Astrocyte (in vitro differentiated cells and primary cell): Measurements from ENCODE around the gene PLD5. TPM values are rescaled to one million over a fixed set of nuclear protein-coding genes. Genes with fewer than 3 reads are reported as not detected.

Source experiments
- DNase-seq: peaks from one replicate; pipeline ENCODE4 v3.0.0-alpha.2; 2010; ENCODE audit warnings: low read depth
- FAIRE-seq: peaks from 2 replicates; lab custom pipeline; 2011; peaks lifted over from hg19 to GRCh38; lab: Jason Lieb, UNC
- H2AFZ ChIP-seq: 2 replicates; pipeline ENCODE4 v1.6.0; 2012; ENCODE audit warnings: low read depth, low read length, inconsistent platforms
- H3K27ac ChIP-seq: 2 replicates; pipeline ENCODE4 v1.5.1; 2011; ENCODE audit warnings: low read depth, low read length, inconsistent platforms
- H3K27me3 ChIP-seq: 2 replicates; pipeline ENCODE4 v1.6.0; 2011; ENCODE audit warnings: low read length, inconsistent platforms; ENCODE audit not compliant: insufficient read depth
- H3K36me3 ChIP-seq: 2 replicates; pipeline ENCODE4 v1.5.1; 2011; ENCODE audit warnings: low read length, inconsistent platforms; ENCODE audit not compliant: insufficient read depth
- H3K4me1 ChIP-seq: 2 replicates; pipeline ENCODE4 v1.5.1; 2011; ENCODE audit warnings: low read length, inconsistent platforms; ENCODE audit not compliant: insufficient read depth
- H3K4me2 ChIP-seq: 2 replicates; pipeline ENCODE4 v1.6.0; 2012; ENCODE audit warnings: low read length, inconsistent platforms
- H3K4me3 ChIP-seq: 2 replicates; pipeline ENCODE4 v1.5.1; 2011; ENCODE audit warnings: low read depth, mild to moderate bottlenecking, low read length, inconsistent platforms; ENCODE audit not compliant: insufficient read depth
- H3K79me2 ChIP-seq: 2 replicates; pipeline ENCODE4 v1.6.0; 2012; ENCODE audit warnings: mild to moderate bottlenecking, low read length, inconsistent platforms; ENCODE audit not compliant: insufficient read depth
- H3K9ac ChIP-seq: 2 replicates; pipeline ENCODE4 v1.6.0; 2012; ENCODE audit warnings: mild to moderate bottlenecking, low read length, inconsistent platforms
- H3K9me3 ChIP-seq: 2 replicates; pipeline ENCODE4 v1.5.1; 2012; ENCODE audit warnings: low read depth, mild to moderate bottlenecking, low read length, inconsistent platforms; ENCODE audit not compliant: insufficient read depth
- H4K20me1 ChIP-seq: 2 replicates; pipeline ENCODE4 v1.6.0; 2012; ENCODE audit warnings: low read length, inconsistent platforms; ENCODE audit not compliant: insufficient read depth
- H3K27ac Mint-ChIP-seq: one replicate; pipeline ENCODE4 v1.8.0; 2021; ENCODE audit warnings: mild to moderate bottlenecking, mixed read lengths; ENCODE audit not compliant: unreplicated experiment
- H3K27me3 Mint-ChIP-seq: one replicate; pipeline ENCODE4 v1.8.0; 2021; ENCODE audit warnings: low read depth, mixed read lengths; ENCODE audit not compliant: unreplicated experiment
- H3K36me3 Mint-ChIP-seq: one replicate; pipeline ENCODE4 v1.8.0; 2021; ENCODE audit warnings: low read depth, mixed read lengths; ENCODE audit not compliant: unreplicated experiment
- H3K4me1 Mint-ChIP-seq: one replicate; pipeline ENCODE4 v1.8.0; 2021; ENCODE audit warnings: low read depth, mixed read lengths; ENCODE audit not compliant: unreplicated experiment
- H3K4me3 Mint-ChIP-seq: one replicate; pipeline ENCODE4 v1.8.0; 2021; ENCODE audit warnings: mild to moderate bottlenecking, moderate library complexity, mixed read lengths; ENCODE audit not compliant: unreplicated experiment
- H3K9me3 Mint-ChIP-seq: one replicate; pipeline ENCODE4 v1.8.0; 2021; ENCODE audit warnings: mild to moderate bottlenecking, mixed read lengths; ENCODE audit not compliant: unreplicated experiment
- EZH2 ChIP-seq: IDR thresholded peaks from 2 replicates; pipeline ENCODE4 v1.6.1; 2012; ENCODE audit warnings: mild to moderate bottlenecking, low read length, inconsistent platforms; ENCODE audit not compliant: insufficient read depth
- total RNA-seq: library from RNA; stranded (reverse); gene quantifications from 2 replicates; pipeline ENCODE4 v1.2.1, GENCODE V29; 2021
- TF ChIP-seq, protein P1 (sequence below): IDR thresholded peaks from 2 replicates; pipeline ENCODE4 v1.5.1; 2011; ENCODE audit warnings: low read depth, mild to moderate bottlenecking, inconsistent platforms, low read length, moderate library complexity; ENCODE audit not compliant: insufficient read depth

Gene PLD5
- total RNA-seq, 1 donor from 2014 or later, result 4.9 TPM

DNA sequence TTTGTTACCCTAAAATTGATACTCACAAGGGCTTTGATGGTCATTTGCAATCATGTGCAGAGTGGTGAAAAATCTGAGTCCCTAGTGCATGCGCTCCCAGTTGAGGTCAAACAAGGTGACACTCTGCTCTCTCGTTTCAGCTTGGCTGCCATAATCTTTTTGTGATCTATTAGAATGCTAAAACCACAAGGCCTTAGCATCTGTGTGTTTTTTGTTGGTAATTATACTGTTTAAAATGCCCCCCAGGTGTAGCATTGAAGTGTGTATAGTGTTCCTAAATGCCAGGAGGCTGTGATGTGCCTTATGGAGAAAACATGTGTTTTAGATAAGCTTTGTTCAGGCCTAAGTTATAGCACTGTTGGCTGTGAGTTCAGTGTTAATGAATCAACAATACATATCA, 89.3 kb downstream of the PLD5 start:
- H3K36me3 ChIP-seq, result no peaks in the 10 kb centered on the region
- no peaks in the 10 kb centered on the region for H3K27me3 ChIP-seq
- H3K9ac ChIP-seq, result no peak overlapping the region
- Mint-ChIP-seq H3K36me3 (no peaks in the 10 kb centered on the region), H3K27me3 (peaks cover 2% of the 10 kb centered on the region), H3K4me3 (no peak overlapping the region), H3K27ac (no peak overlapping the region), H3K9me3 (no peaks in the 10 kb centered on the region), H3K4me1 (no peaks in the 10 kb centered on the region)
- H3K4me3 ChIP-seq, result no peak overlapping the region
- no peak overlapping the region for H3K27ac ChIP-seq
- H3K9me3 ChIP-seq, result peaks cover 4% of the 10 kb centered on the region
- no peaks in the 10 kb centered on the region for H3K79me2 ChIP-seq
- DNase-seq (no peak), FAIRE-seq (no peak)
- H3K4me2 ChIP-seq, result no peak overlapping the region
- no peaks in the 10 kb centered on the region for H4K20me1 ChIP-seq
- H3K4me1 ChIP-seq, result no peaks in the 10 kb centered on the region
- H2AFZ ChIP-seq, result no peak overlapping the region
- TF ChIP-seq, protein P1, sequence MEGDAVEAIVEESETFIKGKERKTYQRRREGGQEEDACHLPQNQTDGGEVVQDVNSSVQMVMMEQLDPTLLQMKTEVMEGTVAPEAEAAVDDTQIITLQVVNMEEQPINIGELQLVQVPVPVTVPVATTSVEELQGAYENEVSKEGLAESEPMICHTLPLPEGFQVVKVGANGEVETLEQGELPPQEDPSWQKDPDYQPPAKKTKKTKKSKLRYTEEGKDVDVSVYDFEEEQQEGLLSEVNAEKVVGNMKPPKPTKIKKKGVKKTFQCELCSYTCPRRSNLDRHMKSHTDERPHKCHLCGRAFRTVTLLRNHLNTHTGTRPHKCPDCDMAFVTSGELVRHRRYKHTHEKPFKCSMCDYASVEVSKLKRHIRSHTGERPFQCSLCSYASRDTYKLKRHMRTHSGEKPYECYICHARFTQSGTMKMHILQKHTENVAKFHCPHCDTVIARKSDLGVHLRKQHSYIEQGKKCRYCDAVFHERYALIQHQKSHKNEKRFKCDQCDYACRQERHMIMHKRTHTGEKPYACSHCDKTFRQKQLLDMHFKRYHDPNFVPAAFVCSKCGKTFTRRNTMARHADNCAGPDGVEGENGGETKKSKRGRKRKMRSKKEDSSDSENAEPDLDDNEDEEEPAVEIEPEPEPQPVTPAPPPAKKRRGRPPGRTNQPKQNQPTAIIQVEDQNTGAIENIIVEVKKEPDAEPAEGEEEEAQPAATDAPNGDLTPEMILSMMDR, result no peak
- no peak for TF ChIP-seq EZH2

- Mint-ChIP-seq H3K27me3 (peaks cover 2% of the 10 kb centered on the region), H3K4me1 (no peaks in the 10 kb centered on the region), H3K27ac (no peak overlapping the region), H3K4me3 (no peak overlapping the region), H3K9me3 (no peaks in the 10 kb centered on the region), H3K36me3 (no peaks in the 10 kb centered on the region)
- Histone ChIP-seq H3K4me1 (no peaks in the 10 kb centered on the region), H4K20me1 (no peaks in the 10 kb centered on the region), H2AFZ (no peak overlapping the region), H3K36me3 (no peaks in the 10 kb centered on the region), H3K4me2 (no peak overlapping the region), H3K27ac (no peak overlapping the region), H3K27me3 (no peaks in the 10 kb centered on the region), H3K79me2 (no peaks in the 10 kb centered on the region), H3K9me3 (peaks cover 4% of the 10 kb centered on the region), H3K9ac (no peak overlapping the region), H3K4me3 (no peak overlapping the region)
- FAIRE-seq, result no peak
- TF ChIP-seq, protein P1, result no peak
- no peak for TF ChIP-seq EZH2
- no peak for DNase-seq
Measured at GRCh38 chr1:242432491-242433095, 91.9 kb downstream of the PLD5 start.

DNA sequence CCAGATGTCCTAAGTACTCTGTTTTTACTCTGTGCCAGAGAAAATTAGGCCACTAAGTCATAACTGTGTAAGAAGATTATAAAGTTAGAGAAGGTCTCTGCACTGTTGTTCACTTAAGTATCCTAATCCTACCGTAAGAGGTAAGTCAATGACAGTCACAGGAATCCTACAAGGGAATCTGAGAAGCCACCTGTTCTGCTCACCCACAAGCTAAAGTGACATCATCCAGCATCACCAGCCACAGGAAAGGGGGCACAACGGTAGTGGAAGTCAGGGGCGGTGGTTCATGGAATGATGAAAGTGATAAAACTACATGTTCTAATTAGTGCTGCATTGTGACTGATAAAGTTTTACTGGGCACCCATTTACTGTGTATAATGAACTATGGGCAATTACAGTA, 92.7 kb downstream of the PLD5 start:
- Mint-ChIP-seq H3K36me3 (no peaks in the 10 kb centered on the region), H3K9me3 (no peaks in the 10 kb centered on the region), H3K4me1 (no peaks in the 10 kb centered on the region), H3K27me3 (peaks cover 2% of the 10 kb centered on the region), H3K4me3 (no peak overlapping the region), H3K27ac (no peak overlapping the region)
- Histone ChIP-seq H3K9ac (no peak overlapping the region), H3K4me1 (no peaks in the 10 kb centered on the region), H4K20me1 (no peaks in the 10 kb centered on the region), H3K27ac (no peak overlapping the region), H3K36me3 (no peaks in the 10 kb centered on the region), H3K4me3 (no peak overlapping the region), H3K9me3 (peaks cover 4% of the 10 kb centered on the region), H2AFZ (no peak overlapping the region), H3K79me2 (no peaks in the 10 kb centered on the region), H3K27me3 (no peaks in the 10 kb centered on the region), H3K4me2 (no peak overlapping the region)
- FAIRE-seq, result no peak
- TF ChIP-seq, protein P1, result no peak
- no peak for TF ChIP-seq EZH2
- DNase-seq, result no peak
